HG02981 (cell line): ENCODE data around the gene CRYGA.

Source experiments
- ATAC-seq: cut with Tn5 transposase; IDR thresholded peaks from one replicate; pipeline ENCODE4 v1.9.1; 2021; ENCODE audit warnings: mild to moderate bottlenecking, moderate library complexity; ENCODE audit not compliant: unreplicated experiment

Gene CRYGA

GRCh38 chr2:208163489-208163888 is at the start of gene CRYGA:
CRYGA (minus strand) TSS chr2:208163589; CDS start chr2:208163556, 33 bp downstream.
- no peak for ATAC-seq

GRCh38 chr2:208210688-208211451 is 47.5 kb upstream of the CRYGA start:
- ATAC-seq = no peak

- ATAC-seq = no peak
Measured at GRCh38 chr2:208208335-208209085, 45.1 kb upstream of the CRYGA start.

- no peak for ATAC-seq
Measured at GRCh38 chr2:208207769-208208168, 44.4 kb upstream of the CRYGA start.

- ATAC-seq = no peak
Measured at GRCh38 chr2:208204166-208204565, 40.8 kb upstream of the CRYGA start.

DNA sequence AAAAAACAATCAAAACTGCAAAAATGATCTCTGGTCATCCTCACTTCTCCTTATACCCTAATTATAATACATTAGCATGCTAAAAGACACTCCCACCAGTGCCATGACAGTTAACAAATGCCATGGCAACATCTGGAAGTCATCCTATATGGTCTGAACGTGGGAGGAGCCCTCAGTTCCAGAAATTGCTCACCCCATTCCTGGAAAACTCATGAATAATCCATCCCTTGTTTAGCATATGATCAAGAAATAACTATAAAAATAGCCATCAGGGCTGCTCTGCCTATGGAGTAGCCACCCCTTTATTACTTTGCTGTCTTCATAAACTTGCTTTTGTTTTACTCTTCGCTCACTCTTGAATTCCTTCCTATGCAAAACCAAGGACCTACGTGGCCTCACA is 32.1 kb upstream of the CRYGA start:
- no peak for ATAC-seq

DNA sequence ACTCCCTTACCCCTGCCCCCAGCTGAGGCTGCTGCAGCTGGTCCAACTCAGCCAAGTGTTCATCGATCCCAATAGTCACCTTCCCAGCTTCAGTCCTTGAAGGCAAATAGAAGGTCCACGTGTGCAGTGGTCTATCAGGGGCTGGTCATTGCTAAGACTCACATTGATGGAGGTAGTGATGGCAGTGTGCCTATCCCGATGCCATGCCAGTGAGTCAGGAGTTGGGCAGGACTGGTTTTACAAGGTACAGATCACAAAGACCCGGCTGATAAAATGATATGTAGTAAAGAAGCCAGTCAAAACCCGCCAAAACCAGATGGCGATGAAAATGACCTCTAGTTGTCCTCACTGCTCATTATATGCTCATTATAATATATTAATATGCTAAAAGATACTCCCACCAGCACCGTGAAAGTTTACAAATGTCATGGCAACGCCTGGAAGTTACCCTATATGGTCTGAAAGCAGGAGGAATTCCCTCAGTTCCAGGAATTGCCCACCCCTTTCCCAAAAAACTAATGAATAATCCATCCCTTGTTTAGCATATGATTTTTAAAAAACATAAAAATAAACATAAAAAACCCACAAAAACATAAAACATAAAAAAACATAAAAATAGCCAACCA is 29.3 kb upstream of the CRYGA start:
- ATAC-seq = no peak

GRCh38 chr2:208189810-208190503 is 26.6 kb upstream of the CRYGA start, which contains the start of gene C2orf80:
C2orf80 (minus strand) TSS chr2:208190030; CDS start chr2:208186986, 3,044 bp downstream.
- no peak for ATAC-seq

GRCh38 chr2:208189069-208189809 is 25.9 kb upstream of the CRYGA start:
- ATAC-seq = no peak

GRCh38 chr2:208186893-208187292 is 23.5 kb upstream of the CRYGA start:
- ATAC-seq = no peak

- no peak for ATAC-seq
Measured at GRCh38 chr2:208186465-208186864, 23.1 kb upstream of the CRYGA start.

DNA sequence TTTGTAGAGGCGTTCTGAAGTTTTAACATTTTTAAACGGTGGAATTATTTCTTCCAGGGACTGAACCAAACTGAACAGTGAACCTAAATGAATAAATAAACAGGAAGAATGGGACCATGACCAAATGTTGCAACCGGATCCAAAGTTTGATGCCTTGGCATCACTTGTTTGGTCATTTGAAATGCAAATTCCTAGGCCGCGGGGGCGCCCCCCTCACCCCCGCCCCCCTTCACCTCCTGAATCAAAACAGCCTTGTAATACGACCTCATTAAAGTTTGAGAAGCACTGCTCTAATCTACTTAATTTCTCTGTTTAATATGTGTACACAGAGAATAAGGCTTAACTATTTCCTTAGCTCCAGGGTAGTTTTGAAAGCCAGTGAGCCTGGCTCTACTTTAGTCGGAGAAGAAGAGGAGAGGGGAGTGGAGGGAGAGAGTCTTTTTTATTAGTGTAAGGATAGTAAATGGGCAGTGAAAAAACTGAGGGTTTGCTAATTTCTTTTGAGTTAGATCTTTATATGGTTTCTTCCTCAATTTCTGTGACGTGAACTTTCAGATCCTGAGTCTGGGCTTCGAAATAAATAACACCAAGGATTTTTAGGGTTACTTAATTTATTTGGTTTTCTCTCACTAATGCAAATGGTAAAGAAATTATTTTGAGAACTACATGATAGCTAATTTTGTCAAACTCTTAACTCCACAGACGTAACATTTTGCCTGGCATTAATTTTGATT is 20.8 kb upstream of the CRYGA start:
- no peak for ATAC-seq

- ATAC-seq = no peak
Measured at GRCh38 chr2:208183526-208183925, 20.1 kb upstream of the CRYGA start.

DNA sequence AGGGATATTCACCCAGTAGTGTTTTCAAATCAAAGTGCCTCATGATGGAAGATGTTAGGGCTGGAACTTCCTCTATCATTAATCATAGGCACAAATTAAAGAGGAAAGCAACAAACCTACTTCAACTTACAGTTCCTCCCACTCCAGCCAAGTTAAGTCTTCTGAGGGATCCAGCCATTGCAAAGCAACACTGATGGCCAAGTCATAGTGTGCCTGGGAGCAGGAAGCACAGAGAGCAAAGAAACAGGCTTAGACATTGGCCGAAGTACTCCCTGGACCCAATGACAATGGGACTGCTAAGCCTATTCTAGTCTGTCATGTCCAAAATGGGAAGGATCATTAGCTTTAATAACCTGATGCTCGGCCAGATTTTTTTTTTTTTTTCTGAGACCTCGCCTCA is 19.4 kb upstream of the CRYGA start:
- ATAC-seq = no peak

GRCh38 chr2:208179028-208179609 is 15.7 kb upstream of the CRYGA start:
- no peak for ATAC-seq

GRCh38 chr2:208175840-208176153 is 12.4 kb upstream of the CRYGA start:
- ATAC-seq = no peak

- peak; percentile 98 for ATAC-seq
Measured at GRCh38 chr2:208175069-208175839, 11.9 kb upstream of the CRYGA start.

DNA sequence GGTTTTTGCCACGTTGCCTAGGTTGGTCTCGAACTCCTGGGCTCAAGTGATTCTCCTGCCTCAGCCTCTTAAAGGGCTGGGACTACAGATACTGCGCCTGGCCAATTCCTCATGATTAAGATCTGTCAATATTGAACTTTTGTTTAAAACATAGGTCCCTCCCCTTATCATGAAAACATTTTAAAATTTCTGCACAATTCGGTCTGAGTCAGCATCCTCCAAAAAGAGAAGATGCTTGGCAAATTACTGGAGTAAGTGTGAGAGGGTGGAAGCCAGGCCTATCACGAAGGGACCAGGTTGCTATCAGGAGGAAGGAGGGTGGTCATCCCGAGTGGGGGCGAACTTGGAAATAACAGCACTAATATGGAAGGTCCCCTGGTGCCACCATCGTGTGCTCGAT is 10.8 kb upstream of the CRYGA start:
- no peak for ATAC-seq

DNA sequence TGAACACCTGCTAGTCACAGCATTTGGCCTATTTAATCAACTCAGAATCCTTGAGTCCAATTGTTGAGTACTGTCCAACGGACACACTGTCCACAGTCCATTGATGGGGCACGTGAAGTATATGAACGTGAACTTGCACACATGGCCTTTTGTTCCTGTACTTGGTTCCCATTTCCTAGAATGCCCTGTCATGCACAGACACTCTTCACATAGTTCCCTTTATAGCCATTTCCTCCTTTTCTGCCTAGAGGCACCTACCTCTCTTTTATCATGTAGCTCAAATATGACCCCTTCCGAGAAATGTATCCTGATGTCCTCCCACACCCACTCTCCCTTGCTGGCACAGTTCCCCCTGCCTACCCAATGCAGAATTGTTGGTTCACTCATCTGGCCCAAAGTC is 8.7 kb upstream of the CRYGA start:
- no peak for ATAC-seq
